A673 (cell line): Measurements from ENCODE around the gene CDK14. TPM values are rescaled to one million over a fixed set of nuclear protein-coding genes. Genes with fewer than 3 reads are reported as not detected.
A peak's percentile ranks its signal among the peaks of the same experiment; 100 is the strongest.

Source experiments
- BruUV-seq: library from RNA; stranded (reverse); fragments of 400-500 nt; replicated peaks from 2 replicates; lab custom pipeline; 2021; lab: Mats Ljungman, UMichigan
- CTCF ChIA-PET: fragments of 300-600 bp; sonication (Branson Sonifier 250); formaldehyde crosslinking; loops from one replicate; lab custom pipeline; 2022; ENCODE audit warnings: antibody characterized with exemption; lab: Charles Lee
- POLR2A ChIA-PET: fragments of 300-600 bp; sonication (Branson Sonifier 250); formaldehyde crosslinking; loops from one replicate; lab custom pipeline; 2022; ENCODE audit warnings: antibody characterized with exemption; ENCODE audit not compliant: low non-redundant PET; lab: Charles Lee
- DNase-seq: peaks from one replicate; pipeline ENCODE4 v3.0.0-alpha.2; 2015; ENCODE audit warnings: low spot score
- H3K27ac ChIP-seq: fragments of 200-600 bp; sonication (generic); 2 replicates; pipeline ENCODE4 v1.5.1; 2016; ENCODE audit warnings: mixed run types, low read depth, mild to moderate bottlenecking, mixed read lengths, antibody characterized with exemption, low read length; ENCODE audit not compliant: poor library complexity, severe bottlenecking
- H3K27me3 ChIP-seq: fragments of 200-600 bp; sonication (generic); replicated peaks from 2 replicates; pipeline ENCODE4 v1.6.1; 2017; ENCODE audit warnings: mixed run types, low read depth, mild to moderate bottlenecking, mixed read lengths, antibody characterized with exemption, low read length; ENCODE audit not compliant: insufficient read depth, poor library complexity
- H3K36me3 ChIP-seq: fragments of 200-600 bp; sonication (generic); 2 replicates; pipeline ENCODE4 v1.6.1; 2016; ENCODE audit warnings: mixed run types, mild to moderate bottlenecking, mixed read lengths, antibody characterized with exemption, low read length; ENCODE audit not compliant: insufficient read depth, poor library complexity, severe bottlenecking
- H3K4me1 ChIP-seq: fragments of 200-600 bp; sonication (generic); 2 replicates; pipeline ENCODE4 v1.6.1; 2017; ENCODE audit warnings: mixed run types, mild to moderate bottlenecking, mixed read lengths, antibody characterized with exemption, low read length; ENCODE audit not compliant: insufficient read depth, poor library complexity, severe bottlenecking
- H3K4me3 ChIP-seq: fragments of 200-600 bp; sonication (generic); 2 replicates; pipeline ENCODE4 v1.5.1; 2016; ENCODE audit warnings: low read depth, mixed run types, mild to moderate bottlenecking, mixed read lengths, low read length; ENCODE audit not compliant: poor library complexity, severe bottlenecking
- H3K9me3 ChIP-seq: fragments of 200-600 bp; sonication (generic); 2 replicates; pipeline ENCODE4 v1.6.1; 2016; ENCODE audit warnings: mixed run types, low read depth, mild to moderate bottlenecking, mixed read lengths, antibody characterized with exemption, low read length; ENCODE audit not compliant: poor library complexity, severe bottlenecking
- CTCF ChIP-seq: fragments of 300-800, 200-600 bp; sonication (generic); conservative IDR thresholded peaks from 2 replicates; pipeline ENCODE4 v1.5.1; 2017; ENCODE audit warnings: low read depth, mild to moderate bottlenecking, antibody characterized with exemption, low read length, moderate library complexity, mixed read lengths
- EZH2 ChIP-seq: fragments of 200-600 bp; sonication (generic); IDR thresholded peaks from 2 replicates; pipeline ENCODE4 v1.6.1; 2017; ENCODE audit warnings: borderline replicate concordance, low read depth, mild to moderate bottlenecking, mixed read lengths, antibody characterized with exemption, low read length; ENCODE audit not compliant: poor library complexity, severe bottlenecking
- intact Hi-C: fragments of 100-400 bp; cut with micrococcal nuclease; formaldehyde crosslinking; loops from one replicate; pipeline ENCODE4 v1.10.0; 2022; ENCODE audit not compliant: unreplicated experiment
- total RNA-seq: library from RNA; stranded (reverse); gene quantifications from 2 replicates; pipeline ENCODE4 v1.2.3, GENCODE V29; 2021

Gene CDK14
- total RNA-seq, 1 experiment from 2014 or later = 128 TPM

- Histone ChIP-seq H3K9me3 (no peaks in the 10 kb centered on the region), H3K36me3 (no peaks in the 10 kb centered on the region), H3K27me3 (no peaks in the 10 kb centered on the region), H3K4me1 (peaks cover 81% of the 10 kb centered on the region), H3K27ac (peak overlapping the region; percentile 71), H3K4me3 (peak overlapping the region; percentile 46)
- peak; percentile 73 for DNase-seq
- CTCF ChIA-PET = interaction anchor here (0.6 to 2.0 kb wide), 5 partner anchors 16 to 462 kb away, joined by 3 to 9 read pairs (median 3); no protein-coding TSS in a partner anchor
- no peak for TF ChIP-seq CTCF
- TF ChIP-seq EZH2 = no peak
- BruUV-seq = TSS peak; percentile 84
- intact Hi-C loops = loop anchor here (2.0 to 5.0 kb wide), 2 partner anchors 87 to 325 kb away; no protein-coding TSS in a partner anchor
- POLR2A ChIA-PET = interaction anchor here (0.5 to 0.6 kb wide), 2 partner anchors 15 to 306 kb away, joined by 3 to 6 read pairs; no protein-coding TSS in a partner anchor
Measured at GRCh38 chr7:90709501-90710465, 113.7 kb downstream of the CDK14 start.

- no TSS peak for BruUV-seq
- TF ChIP-seq CTCF (no peak), EZH2 (no peak)
- POLR2A ChIA-PET = interaction anchor here (0.5 kb wide), 1 partner anchor 14 kb away, joined by 3 read pairs; no protein-coding TSS in a partner anchor
- intact Hi-C loops = no loop called here
- Histone ChIP-seq H3K36me3 (no peaks in the 10 kb centered on the region), H3K27me3 (no peaks in the 10 kb centered on the region), H3K4me1 (peaks cover 82% of the 10 kb centered on the region), H3K4me3 (peak overlapping the region; percentile 46), H3K9me3 (no peaks in the 10 kb centered on the region), H3K27ac (peak overlapping the region; percentile 71)
- no peak for DNase-seq
- CTCF ChIA-PET = no interaction called here
Measured at GRCh38 chr7:90710466-90710850, 114.3 kb downstream of the CDK14 start.

- CTCF ChIA-PET = no interaction called here
- H3K4me3 ChIP-seq = no peak overlapping the region
- intact Hi-C loops = no loop called here
- DNase-seq = no peak
- H3K36me3 ChIP-seq = no peaks in the 10 kb centered on the region
- peaks cover 77% of the 10 kb centered on the region for H3K4me1 ChIP-seq
- no peaks in the 10 kb centered on the region for H3K9me3 ChIP-seq
- H3K27me3 ChIP-seq = no peaks in the 10 kb centered on the region
- BruUV-seq = no TSS peak
- H3K27ac ChIP-seq = no peak overlapping the region
- POLR2A ChIA-PET = interaction anchor here (1.3 kb wide), 1 partner anchor 7 kb away, joined by 3 read pairs; no protein-coding TSS in a partner anchor
- TF ChIP-seq CTCF = no peak
- no peak for TF ChIP-seq EZH2
Measured at GRCh38 chr7:90713628-90714027, 117.5 kb downstream of the CDK14 start.
